Measurements from ENCODE around the gene ZNF451. TPM values are rescaled to one million over a fixed set of nuclear protein-coding genes. Genes with fewer than 3 reads are reported as not detected.

The ZNF451 gene
- total RNA-seq, 2 experiments from 2014 or later: 61.0 TPM

DNA sequence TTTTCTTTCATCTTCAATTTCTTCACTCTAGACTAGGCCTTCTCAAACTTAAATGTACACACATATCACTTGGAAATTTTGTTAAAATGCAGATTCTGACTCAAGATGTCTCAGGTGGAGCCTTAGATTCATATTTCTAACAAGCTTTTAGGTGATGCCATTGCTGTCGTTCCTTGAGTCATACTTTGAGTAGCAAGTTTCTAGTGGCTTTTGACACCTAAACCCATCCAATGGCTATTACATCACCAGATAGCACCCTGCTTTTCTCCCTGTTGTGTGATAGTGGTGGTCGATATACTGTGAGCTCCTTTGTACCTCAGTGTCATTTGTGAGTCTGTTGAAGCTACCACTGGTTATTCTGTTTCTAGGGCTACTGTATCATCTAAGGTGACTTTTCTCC is 47.4 kb downstream of the ZNF451 start:
- H3K4me1 Mint-ChIP-seq (ENCODE audit: low read depth): peaks cover 4% of the 10 kb centered on the region
- ChIA-PET CTCF (no interaction called here), POLR2A (no interaction called here)
- no peak for DNase-seq
- ATAC-seq: no peak
- H3K36me3 Mint-ChIP-seq (ENCODE audit: low read depth): peaks cover 50% of the 10 kb centered on the region
- no peaks in the 10 kb centered on the region for H3K27me3 Mint-ChIP-seq (ENCODE audit: low read depth)
- no peaks in the 10 kb centered on the region for H3K9me3 Mint-ChIP-seq (ENCODE audit: insufficient read depth)
- H3K27ac Mint-ChIP-seq: no peak overlapping the region
- no peak overlapping the region for H3K4me3 Mint-ChIP-seq

GRCh38 chr6:57138026-57138425 is 48.0 kb downstream of the ZNF451 start:
- peaks cover 53% of the 10 kb centered on the region for H3K36me3 Mint-ChIP-seq (ENCODE audit: low read depth)
- H3K27ac Mint-ChIP-seq: no peak overlapping the region
- DNase-seq: no peak
- ChIA-PET POLR2A (no interaction called here), CTCF (no interaction called here)
- no peak for ATAC-seq
- H3K4me3 Mint-ChIP-seq: no peak overlapping the region
- H3K4me1 Mint-ChIP-seq (ENCODE audit: low read depth): peaks cover 4% of the 10 kb centered on the region
- no peaks in the 10 kb centered on the region for H3K27me3 Mint-ChIP-seq (ENCODE audit: low read depth)
- no peaks in the 10 kb centered on the region for H3K9me3 Mint-ChIP-seq (ENCODE audit: insufficient read depth)

GRCh38 chr6:57141451-57142177 is 51.6 kb downstream of the ZNF451 start:
- Mint-ChIP-seq H3K27me3 (ENCODE audit: low read depth) (no peaks in the 10 kb centered on the region), H3K36me3 (ENCODE audit: low read depth) (peaks cover 50% of the 10 kb centered on the region)

DNA sequence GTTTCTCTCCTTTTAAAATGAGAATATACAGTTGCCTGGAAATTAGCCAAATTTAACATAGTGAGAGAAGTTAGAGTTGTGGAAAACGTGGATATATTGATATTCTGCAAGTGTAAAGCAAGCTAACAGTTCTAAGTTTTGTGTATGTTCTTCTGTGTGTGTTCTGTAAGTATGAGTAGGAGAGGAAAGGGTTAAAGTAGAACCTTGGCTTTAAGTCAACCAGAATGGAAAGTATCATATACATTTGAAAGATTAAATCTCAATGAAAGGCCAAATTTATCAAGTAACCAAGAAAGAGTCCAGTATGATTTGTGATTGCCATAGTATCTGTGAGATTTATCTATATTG is 52.2 kb downstream of the ZNF451 start:
- H3K4me3 Mint-ChIP-seq: no peak overlapping the region
- H3K27ac Mint-ChIP-seq: no peak overlapping the region
- DNase-seq: no peak
- CTCF ChIA-PET: no interaction called here
- H3K4me1 Mint-ChIP-seq (ENCODE audit: low read depth): peaks cover 2% of the 10 kb centered on the region
- H3K27me3 Mint-ChIP-seq (ENCODE audit: low read depth): no peaks in the 10 kb centered on the region
- no peaks in the 10 kb centered on the region for H3K9me3 Mint-ChIP-seq (ENCODE audit: insufficient read depth)
- H3K36me3 Mint-ChIP-seq (ENCODE audit: low read depth): peaks cover 48% of the 10 kb centered on the region
- POLR2A ChIA-PET: no interaction called here
- ATAC-seq: no peak

More at GRCh38 chr6:57141451-57142177, 51.6 kb downstream of the ZNF451 start:
- H3K4me1 Mint-ChIP-seq (ENCODE audit: low read depth): peaks cover 4% of the 10 kb centered on the region
- CTCF ChIA-PET: no interaction called here
- DNase-seq (no peak), ATAC-seq (no peak)
- POLR2A ChIA-PET: no interaction called here
- H3K27ac Mint-ChIP-seq: no peak overlapping the region
- H3K9me3 Mint-ChIP-seq (ENCODE audit: insufficient read depth): no peaks in the 10 kb centered on the region
- no peak overlapping the region for H3K4me3 Mint-ChIP-seq

DNA sequence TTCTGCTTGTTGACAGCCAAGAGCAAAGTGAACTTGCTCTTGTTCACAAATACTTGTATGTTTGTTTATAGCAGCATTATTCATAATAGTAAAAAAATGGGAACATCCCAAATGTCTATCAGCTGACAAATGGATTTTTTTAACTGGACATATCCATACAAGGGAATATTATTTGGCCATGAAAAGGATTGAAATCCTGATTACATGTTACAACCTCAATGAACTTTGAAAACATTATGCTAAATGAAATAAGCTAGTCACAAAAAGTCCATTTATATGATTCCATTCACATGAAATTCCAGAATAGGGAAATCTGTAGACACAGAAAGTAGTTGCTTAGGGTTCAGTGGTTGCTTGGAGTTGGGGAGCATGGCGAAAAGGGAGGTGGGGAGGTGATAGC is 53.7 kb downstream of the ZNF451 start:
- peaks cover 54% of the 10 kb centered on the region for H3K36me3 Mint-ChIP-seq (ENCODE audit: low read depth)
- H3K27me3 Mint-ChIP-seq (ENCODE audit: low read depth): no peaks in the 10 kb centered on the region
- peaks cover 14% of the 10 kb centered on the region for H3K4me1 Mint-ChIP-seq (ENCODE audit: low read depth)
- POLR2A ChIA-PET: no interaction called here
- CTCF ChIA-PET: no interaction called here
- H3K9me3 Mint-ChIP-seq (ENCODE audit: insufficient read depth): no peaks in the 10 kb centered on the region
- H3K4me3 Mint-ChIP-seq: no peak overlapping the region
- no peak for ATAC-seq
- DNase-seq: no peak
- no peak overlapping the region for H3K27ac Mint-ChIP-seq

DNA sequence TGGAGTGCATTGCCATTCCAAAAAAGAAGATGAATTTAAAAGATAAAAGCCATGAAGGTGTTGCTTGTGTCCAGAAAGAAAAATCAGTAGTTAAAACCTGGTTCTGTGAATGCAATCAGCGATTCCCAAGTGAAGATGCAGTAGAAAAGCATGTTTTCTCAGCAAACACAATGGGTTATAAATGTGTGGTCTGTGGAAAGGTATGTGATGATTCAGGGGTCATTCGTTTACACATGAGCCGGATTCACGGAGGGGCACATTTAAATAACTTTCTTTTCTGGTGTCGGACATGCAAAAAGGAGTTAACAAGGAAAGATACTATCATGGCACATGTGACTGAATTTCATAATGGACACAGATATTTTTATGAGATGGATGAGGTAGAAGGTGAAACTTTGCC is 57.4 kb downstream of the ZNF451 start:
- ATAC-seq (no peak), DNase-seq (no peak)
- H3K27me3 Mint-ChIP-seq (ENCODE audit: low read depth): no peaks in the 10 kb centered on the region
- H3K36me3 Mint-ChIP-seq (ENCODE audit: low read depth): peaks cover 60% of the 10 kb centered on the region
- no peak overlapping the region for H3K4me3 Mint-ChIP-seq
- no peak overlapping the region for H3K27ac Mint-ChIP-seq
- POLR2A ChIA-PET: no interaction called here
- H3K9me3 Mint-ChIP-seq (ENCODE audit: insufficient read depth): no peaks in the 10 kb centered on the region
- CTCF ChIA-PET: interaction anchor here (1.0 kb wide), 1 partner anchor 18 kb away, joined by 3 read pairs; no protein-coding TSS in a partner anchor
- H3K4me1 Mint-ChIP-seq (ENCODE audit: low read depth): peaks cover 14% of the 10 kb centered on the region

- Mint-ChIP-seq H3K4me1 (ENCODE audit: low read depth) (peaks cover 14% of the 10 kb centered on the region), H3K27ac (no peak overlapping the region), H3K27me3 (ENCODE audit: low read depth) (no peaks in the 10 kb centered on the region), H3K4me3 (no peak overlapping the region), H3K9me3 (ENCODE audit: insufficient read depth) (no peaks in the 10 kb centered on the region), H3K36me3 (ENCODE audit: low read depth) (peaks cover 55% of the 10 kb centered on the region)
- POLR2A ChIA-PET: no interaction called here
- DNase-seq: no peak
- ATAC-seq: peak; percentile 39
- CTCF ChIA-PET: interaction anchor here (1.0 kb wide), 1 partner anchor 17 kb away, joined by 3 read pairs; no protein-coding TSS in a partner anchor
These were observed 58.2 kb downstream of the ZNF451 start for GRCh38 chr6:57147955-57148858.

- H3K36me3 Mint-ChIP-seq (ENCODE audit: low read depth): peaks cover 34% of the 10 kb centered on the region
- CTCF ChIA-PET: interaction anchor here (1.3 kb wide), 1 partner anchor 159 kb away, joined by 4 read pairs; the partner anchor contains the start of gene PRIM2
- H3K9me3 Mint-ChIP-seq (ENCODE audit: insufficient read depth): no peaks in the 10 kb centered on the region
- DNase-seq: no peak
- H3K4me3 Mint-ChIP-seq: no peak overlapping the region
- no peaks in the 10 kb centered on the region for H3K27me3 Mint-ChIP-seq (ENCODE audit: low read depth)
- H3K27ac Mint-ChIP-seq: no peak overlapping the region
- H3K4me1 Mint-ChIP-seq (ENCODE audit: low read depth): no peaks in the 10 kb centered on the region
- no peak for ATAC-seq
- POLR2A ChIA-PET: no interaction called here
These were observed 68.7 kb downstream of the ZNF451 start for GRCh38 chr6:57158658-57159057.

DNA sequence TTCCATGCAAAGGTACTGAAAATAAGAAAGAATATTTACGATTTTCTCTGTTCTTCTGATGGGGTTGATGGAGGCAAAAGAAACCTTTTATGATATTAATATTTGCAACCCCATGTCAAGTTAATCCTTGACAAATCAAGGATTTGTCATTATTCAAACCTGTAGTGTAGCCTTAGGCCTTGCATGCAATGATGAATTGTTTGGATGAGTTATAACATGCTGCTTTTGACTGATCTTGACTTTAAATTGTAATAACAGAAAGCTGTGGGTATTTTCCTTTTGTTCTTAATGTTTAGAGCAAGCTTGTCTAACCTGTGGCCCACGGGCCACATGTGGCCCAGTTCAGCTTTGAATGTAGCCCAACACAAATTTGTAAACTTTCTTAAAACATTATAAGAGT is 69.1 kb downstream of the ZNF451 start:
- Mint-ChIP-seq H3K27me3 (ENCODE audit: low read depth) (no peaks in the 10 kb centered on the region), H3K36me3 (ENCODE audit: low read depth) (peaks cover 34% of the 10 kb centered on the region), H3K27ac (no peak overlapping the region), H3K4me3 (no peak overlapping the region), H3K4me1 (ENCODE audit: low read depth) (no peaks in the 10 kb centered on the region), H3K9me3 (ENCODE audit: insufficient read depth) (no peaks in the 10 kb centered on the region)
- ChIA-PET CTCF (no interaction called here), POLR2A (no interaction called here)
- DNase-seq: no peak
- no peak for ATAC-seq

GRCh38 chr6:57162028-57162427 is 72.0 kb downstream of the ZNF451 start:
- ChIA-PET CTCF (interaction anchor here (1.1 kb wide), 1 partner anchor 566 kb away, joined by 3 read pairs; no protein-coding TSS in a partner anchor), POLR2A (interaction anchor here (1.0 kb wide), 1 partner anchor 10 kb away, joined by 4 read pairs; the partner anchor contains the start of gene BAG2)
- Mint-ChIP-seq H3K36me3 (ENCODE audit: low read depth) (peaks cover 46% of the 10 kb centered on the region), H3K27ac (no peak overlapping the region), H3K9me3 (ENCODE audit: insufficient read depth) (peaks cover 11% of the 10 kb centered on the region), H3K27me3 (ENCODE audit: low read depth) (no peaks in the 10 kb centered on the region), H3K4me1 (ENCODE audit: low read depth) (no peaks in the 10 kb centered on the region), H3K4me3 (no peak overlapping the region)
- ATAC-seq: no peak
- no peak for DNase-seq

DNA sequence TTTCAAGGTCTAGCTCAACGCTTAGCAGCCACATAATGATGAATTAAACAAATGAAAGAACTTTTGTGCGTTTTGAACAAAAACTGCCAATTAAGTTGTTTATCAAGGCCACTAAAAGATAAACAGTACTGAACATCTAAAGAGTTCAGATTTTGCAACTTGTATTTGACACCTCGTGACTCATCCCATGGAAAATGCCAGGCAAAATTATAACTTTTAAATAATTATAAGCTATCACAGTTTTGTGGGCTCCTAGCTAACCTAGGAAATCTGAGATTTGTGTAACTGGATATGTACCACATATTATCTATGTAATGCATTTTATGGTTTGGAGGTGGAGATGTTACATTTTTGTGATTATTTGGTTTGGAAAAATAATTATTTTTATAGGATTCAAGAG is 72.5 kb downstream of the ZNF451 start:
- ATAC-seq (no peak), DNase-seq (no peak)
- Mint-ChIP-seq H3K36me3 (ENCODE audit: low read depth) (peaks cover 46% of the 10 kb centered on the region), H3K27me3 (ENCODE audit: low read depth) (no peaks in the 10 kb centered on the region), H3K4me3 (no peak overlapping the region), H3K4me1 (ENCODE audit: low read depth) (no peaks in the 10 kb centered on the region), H3K9me3 (ENCODE audit: insufficient read depth) (peaks cover 11% of the 10 kb centered on the region), H3K27ac (no peak overlapping the region)
- ChIA-PET POLR2A (interaction anchor here (1.0 kb wide), 1 partner anchor 9 kb away, joined by 4 read pairs; the partner anchor contains the start of gene BAG2), CTCF (interaction anchor here (1.1 kb wide), 1 partner anchor 567 kb away, joined by 3 read pairs; no protein-coding TSS in a partner anchor)

DNA sequence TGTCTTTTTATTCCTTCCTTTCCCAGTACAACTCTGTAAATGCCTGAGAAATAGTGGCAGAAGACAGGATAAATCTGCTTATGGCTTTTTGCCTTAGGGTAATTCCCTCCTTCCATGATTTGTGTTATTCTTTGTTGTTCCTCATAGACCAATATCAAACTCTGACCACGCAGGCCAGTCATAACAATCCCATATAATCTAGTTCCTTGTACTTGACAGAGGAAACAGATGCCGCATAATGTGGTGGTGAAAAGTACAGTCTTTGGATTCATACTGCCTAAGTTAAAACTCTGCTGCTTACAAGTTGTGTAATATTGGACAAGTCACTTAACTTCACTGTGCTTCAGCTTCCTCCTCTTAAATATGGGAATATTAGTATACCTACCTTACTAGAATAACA is 74.0 kb downstream of the ZNF451 start:
- no peak overlapping the region for H3K4me3 Mint-ChIP-seq
- CTCF ChIA-PET: no interaction called here
- POLR2A ChIA-PET: no interaction called here
- ATAC-seq (no peak), DNase-seq (no peak)
- peaks cover 11% of the 10 kb centered on the region for H3K9me3 Mint-ChIP-seq (ENCODE audit: insufficient read depth)
- H3K4me1 Mint-ChIP-seq (ENCODE audit: low read depth): no peaks in the 10 kb centered on the region
- peaks cover 44% of the 10 kb centered on the region for H3K36me3 Mint-ChIP-seq (ENCODE audit: low read depth)
- no peaks in the 10 kb centered on the region for H3K27me3 Mint-ChIP-seq (ENCODE audit: low read depth)
- H3K27ac Mint-ChIP-seq: no peak overlapping the region

Data from activated CD8-positive, alpha-beta T cell treated with anti-CD3 and anti-CD28 coated beads, Interleukin-2, amount 10 ng/mL, durations not matched to agents 7 days and 5 days (primary cell).